Body of pancreas (tissue), 4 donors: ENCODE data around the gene STPG1.

ENCODE experiments used
- CTCF ChIP-seq, 7 experiments: fragments of 450-650 bp in 4 of 7; fragments of 200-600 bp in 3 of 7; sonication (generic) in 3 of 7; IDR thresholded peaks; one replicate each; pipeline ENCODE4 v1.5.1; 2016 to 2019; ENCODE audit warnings: antibody characterized with exemption in 7 of 7
- POLR2A ChIP-seq, 3 donors: fragments of 450-650 bp; IDR thresholded peaks; one replicate each; pipeline ENCODE4 v1.6.1; 2016; ENCODE audit warnings: antibody characterized with exemption in 3 of 3, mild to moderate bottlenecking in 2 of 3

- no peak for TF ChIP-seq CTCF (IDR thresholded peaks at IDR 0.05)
- no peak for TF ChIP-seq POLR2A (IDR thresholded peaks at IDR 0.05)
These were observed 44.4 kb downstream of the STPG1 start for GRCh38 chr1:24369199-24369598.
